Hematopoietic multipotent progenitor cell treated with erythropoietin and hydrocortisone succinate and interleukin-3 and kit ligand, for 8 days (in vitro differentiated cells): Measurements from ENCODE around the gene SFXN2.
"Not testable (repeated sequence)": the region's sequence is repeated elsewhere in the genome, so short reads cannot be mapped to it uniquely, and the experiment has no call there.

Source experiments
- DNase-seq: peaks from one replicate; pipeline ENCODE4 v3.0.0-alpha.2; 2015

The SFXN2 gene

DNA sequence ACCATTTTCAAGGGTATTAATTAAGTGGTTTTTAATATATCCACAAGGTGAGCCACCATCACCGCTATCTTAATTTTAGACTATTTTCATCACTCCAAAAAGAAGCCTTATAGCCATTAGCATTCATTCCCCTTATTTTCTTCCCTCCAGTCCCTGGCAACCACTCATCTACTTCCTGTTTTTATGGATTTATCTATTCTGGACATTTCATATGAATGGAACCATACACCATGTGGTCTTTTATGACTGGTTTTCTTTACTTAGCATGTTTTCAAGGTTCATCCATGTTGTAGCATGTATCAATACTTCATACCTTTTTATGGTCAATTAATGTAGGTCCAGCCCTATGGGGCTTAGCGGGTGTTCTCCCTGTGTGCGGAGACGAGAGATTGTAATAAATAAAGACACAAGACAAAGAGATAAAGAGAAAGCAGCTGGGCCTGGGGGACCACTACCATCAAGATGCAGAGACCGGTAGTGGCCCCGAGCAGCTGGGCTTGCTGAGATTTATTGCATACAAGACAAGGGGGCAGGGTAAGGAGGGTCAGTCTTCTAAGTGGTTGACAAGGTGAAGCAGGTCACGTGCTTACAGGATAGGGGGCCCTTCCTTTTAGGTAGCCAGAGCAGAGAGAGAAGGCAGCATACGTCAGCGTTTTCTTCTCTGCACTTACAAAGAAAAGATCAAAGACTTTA, 44.0 kb downstream of the SFXN2 start:
- DNase-seq = no peak

DNA sequence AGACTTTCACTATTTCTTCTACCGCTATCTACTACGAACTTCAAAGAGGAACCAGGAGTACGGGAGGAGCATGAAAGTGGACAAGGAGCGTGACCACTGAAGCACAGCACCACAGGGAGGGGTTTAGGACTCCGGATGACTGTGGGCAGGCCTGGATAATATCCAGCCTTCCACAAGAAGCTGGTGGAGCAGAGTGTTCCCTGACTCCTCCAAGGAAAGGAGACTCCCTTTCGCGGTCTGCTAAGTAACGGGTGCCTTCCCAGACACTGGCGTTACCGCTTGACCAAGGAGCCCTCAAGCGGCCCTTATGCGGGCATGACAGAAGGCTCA, 44.5 kb downstream of the SFXN2 start:
- not testable (repeated sequence) for DNase-seq

DNA sequence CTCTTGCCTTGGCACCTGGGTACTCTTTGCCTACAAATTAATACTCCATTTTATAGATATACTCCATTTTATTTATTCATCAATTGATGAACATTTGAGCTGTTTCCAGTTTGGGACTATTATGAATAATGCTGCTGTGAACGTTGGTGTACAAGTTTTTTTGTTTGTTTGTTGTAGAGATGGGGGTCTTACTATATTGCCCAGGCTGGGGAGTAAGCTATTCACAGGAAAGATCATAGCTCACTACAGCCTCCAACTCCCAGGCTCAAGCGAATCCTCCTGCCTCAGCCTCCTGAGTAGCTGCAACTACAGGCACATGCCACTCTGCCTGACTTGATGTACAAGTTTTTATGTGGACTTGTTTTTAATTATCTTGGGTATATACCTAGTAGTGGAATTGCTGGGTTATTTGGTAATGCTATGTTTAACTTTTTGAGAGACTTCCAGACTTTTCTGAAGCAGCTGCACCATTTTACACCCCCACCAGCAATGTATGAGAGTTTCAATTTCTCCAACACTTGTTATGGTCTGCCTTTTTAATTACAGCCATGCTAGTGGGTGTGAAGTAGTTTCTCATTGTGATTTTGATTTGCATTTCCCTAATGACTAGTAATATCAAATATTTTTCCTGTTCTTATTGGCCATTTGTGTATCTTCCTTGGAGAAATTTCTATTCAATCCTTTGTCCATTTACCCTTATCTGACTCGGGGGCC, 45.2 kb downstream of the SFXN2 start:
- DNase-seq = no peak

DNA sequence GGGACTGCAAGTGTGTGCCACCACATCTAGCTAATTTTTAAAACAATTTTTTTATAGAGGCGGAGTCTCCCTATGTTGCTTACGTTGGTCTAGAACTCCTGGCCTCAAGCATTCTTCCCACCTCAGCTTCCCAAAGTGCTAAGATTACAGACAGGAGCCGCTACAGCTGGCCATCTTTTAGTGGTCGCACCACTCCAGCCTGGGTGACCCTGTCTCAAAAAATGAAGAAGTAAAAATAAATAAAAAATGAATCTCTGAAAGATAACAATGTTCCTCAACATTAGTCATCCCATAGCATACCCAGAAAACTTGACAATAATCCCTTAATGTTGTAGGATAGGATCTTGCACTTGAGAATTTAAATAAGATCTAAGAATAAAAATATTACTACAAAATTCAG, 47.5 kb downstream of the SFXN2 start:
- DNase-seq = no peak

DNA sequence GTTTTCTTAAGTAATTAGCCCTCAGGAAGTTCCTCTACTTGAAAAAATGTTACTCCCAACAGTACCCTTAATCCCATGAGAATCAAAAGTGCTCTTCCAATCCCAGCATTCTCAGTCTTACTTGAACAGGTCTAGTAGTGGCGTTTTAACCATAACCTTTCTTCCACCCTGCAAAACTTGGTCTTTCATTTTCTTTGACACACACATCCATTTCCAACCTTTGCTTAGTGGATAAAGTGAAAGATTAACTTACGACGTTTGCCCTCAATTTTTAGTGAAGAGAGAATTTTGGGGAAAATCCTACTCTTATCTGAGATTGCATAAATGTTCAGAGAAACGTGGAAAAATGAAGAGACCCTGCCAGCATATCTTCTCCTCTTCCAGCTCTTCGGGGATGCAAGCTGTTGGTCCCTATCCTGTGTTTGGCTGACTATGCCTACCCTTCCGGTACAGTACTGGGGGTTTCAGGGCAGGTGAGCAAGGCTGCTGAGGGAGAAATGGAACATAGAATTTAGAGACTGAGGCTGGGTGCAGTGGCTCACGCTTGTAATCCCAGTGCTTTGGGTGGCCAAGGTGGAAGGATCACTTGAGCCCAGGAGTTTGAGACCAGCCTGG, 48.1 kb downstream of the SFXN2 start:
- no peak for DNase-seq

DNA sequence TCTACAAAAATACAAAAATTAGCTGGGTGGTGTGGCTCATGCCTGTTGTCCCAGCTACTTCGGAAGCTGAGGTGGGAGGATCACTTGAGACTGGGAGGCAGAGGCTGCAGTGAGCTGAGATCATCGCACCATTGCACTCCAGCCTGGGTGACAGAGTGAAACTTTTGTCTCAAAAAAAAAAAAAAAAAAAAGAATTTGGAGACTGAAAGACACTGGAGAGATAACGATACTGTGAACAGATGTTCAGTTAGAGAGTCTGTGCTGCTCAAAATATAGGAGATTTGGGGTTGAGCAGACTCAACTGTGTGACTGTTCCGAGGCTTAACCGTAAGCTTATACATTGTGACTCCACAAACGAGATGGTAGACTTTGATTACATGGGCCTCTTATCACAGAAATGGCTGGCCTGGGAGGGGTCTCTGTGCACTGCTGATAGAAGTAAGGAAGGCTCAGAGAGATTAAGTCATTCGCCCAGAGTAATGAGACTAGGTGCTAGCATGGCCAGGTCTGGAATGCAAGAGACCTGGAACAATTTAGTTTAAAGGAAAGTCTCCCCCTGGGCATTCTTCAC, 48.7 kb downstream of the SFXN2 start:
- DNase-seq = peak; percentile 98

DNA sequence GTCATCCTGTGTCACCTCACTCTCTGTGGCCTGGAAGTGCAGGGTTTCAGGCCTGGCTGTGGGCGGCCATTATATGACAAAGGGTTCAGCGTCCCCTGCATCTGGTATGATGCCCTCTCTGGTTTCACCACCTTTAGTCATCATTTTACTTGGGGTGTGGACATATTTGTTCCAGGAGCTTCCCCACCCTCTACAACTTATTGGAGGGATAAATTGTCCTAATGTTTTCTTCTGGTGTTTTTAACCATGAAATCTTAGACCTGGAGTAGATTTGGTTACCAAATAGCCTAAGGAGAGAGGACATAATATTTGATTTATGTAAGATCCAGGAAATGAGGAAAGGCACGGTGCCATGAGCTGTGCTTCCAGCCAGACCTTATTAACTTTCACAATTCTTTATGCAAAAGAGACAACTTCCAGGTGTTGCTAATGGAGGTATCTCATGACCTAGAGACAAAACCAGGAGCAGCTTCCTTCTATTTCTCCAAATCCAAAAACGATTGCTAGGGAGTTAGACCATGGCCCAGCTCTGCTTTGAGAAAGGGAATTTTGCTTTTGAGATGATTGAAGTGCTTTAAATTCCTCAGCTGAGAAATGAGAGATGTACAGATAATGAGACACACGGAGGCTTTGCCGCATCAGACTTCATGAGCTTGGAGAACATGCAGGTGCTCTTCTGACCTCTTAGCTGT, 50.2 kb downstream of the SFXN2 start:
- no peak for DNase-seq

DNA sequence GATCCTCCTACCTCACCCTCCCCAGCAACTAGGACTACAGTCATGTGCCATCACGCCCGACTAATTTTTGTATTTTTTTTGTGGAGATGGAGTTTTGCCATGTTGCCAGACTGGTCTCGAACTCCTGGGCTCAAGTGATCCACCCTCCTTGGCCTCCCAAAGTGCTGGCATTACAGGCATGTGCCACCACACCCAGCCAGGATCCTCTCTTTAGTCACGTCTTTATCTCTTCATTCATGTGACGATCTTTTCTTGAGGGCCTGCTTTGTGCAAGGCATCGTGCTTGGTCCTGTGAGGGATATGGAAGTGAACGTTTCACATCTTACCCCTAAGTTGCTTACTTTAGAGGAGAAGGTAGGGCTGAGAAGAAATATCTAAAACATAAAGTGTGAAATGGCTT, 50.9 kb downstream of the SFXN2 start:
- DNase-seq = peak; percentile 79

DNA sequence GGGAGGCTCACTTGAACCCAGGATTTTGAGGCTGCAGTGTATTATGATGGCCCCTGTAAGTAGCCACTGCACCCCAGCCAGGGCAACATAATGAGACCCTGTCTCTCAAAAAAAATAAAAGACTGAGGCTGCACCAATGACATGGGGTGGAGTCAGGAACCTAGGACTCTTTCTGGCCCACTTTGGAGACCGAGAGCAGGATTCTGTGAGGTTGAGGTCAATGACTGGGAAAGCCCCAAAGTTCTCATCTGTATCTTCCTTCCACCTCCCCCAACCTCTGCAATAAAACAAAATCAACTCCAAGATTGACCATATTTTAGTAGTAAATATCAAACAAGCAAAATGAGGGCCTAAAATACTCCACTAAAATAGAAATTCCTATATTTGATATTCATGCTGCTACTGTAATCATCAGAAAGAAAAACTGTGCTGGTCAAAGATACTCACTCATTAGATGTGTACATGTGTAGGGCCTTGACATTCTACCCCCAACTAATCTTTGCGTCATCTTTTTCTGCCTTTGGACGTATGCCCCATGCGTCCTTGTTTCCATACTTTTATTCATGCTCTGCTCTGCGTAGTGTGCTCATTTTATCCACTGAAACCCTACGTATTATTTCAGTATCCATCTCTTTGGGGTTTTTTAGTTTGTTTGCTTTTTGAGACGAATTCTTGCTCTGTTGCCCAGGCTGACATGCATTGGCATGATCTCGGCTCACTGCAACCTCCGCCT, 53.2 kb downstream of the SFXN2 start:
- no peak for DNase-seq

DNA sequence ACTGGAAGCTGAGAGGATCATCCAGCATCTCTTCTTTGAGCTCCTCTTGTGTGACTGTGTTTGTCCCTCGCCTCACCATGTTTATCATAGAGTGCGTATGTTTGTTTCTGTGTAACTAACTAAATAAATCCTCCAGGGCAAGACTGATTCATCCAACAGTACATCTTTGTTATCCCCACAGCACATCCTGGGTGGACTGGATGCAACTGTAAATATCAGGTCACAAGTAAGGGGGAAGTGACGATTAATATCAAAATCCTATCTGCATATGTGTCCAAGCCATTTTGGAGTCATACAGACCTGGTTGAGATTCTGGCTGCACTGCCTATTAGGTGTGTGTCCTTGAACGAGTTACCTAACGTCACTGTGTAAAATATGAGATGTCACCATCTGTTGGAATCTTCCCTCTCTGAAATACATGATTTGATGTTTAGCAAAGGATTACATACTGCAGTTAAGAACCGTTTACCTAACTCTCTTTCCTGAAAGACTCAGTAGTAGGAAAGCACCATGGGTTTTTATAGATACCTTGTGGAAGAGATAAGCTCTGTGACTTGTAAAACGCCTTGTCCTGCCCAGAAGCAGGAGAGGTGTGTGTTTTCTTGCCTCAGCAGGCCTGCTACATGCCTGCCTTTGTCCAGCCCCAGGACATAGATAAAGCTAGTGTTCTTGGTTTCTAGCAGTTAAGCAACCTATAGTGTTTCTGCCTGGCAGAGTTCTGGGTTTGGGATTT, 55.1 kb downstream of the SFXN2 start:
- DNase-seq = peak; percentile 79

DNA sequence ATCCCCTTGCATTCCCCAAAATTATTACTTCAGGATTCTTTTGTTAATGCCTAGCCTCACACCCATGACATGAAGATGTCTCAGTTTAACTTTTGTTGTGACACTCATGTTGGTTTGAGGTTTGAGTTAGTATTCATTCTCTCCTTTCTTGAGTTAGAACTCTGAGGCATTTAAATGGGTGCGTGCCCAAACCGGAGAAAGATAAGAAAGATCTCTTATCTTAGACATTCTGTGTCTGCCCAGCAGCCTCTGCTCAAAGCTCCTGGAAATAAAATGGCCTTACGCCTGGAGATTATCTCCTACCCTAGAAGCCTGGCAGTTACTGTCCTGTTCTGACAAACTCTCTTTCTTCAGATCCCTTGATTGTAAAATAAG, 55.7 kb downstream of the SFXN2 start:
- DNase-seq = peak; percentile 54

DNA sequence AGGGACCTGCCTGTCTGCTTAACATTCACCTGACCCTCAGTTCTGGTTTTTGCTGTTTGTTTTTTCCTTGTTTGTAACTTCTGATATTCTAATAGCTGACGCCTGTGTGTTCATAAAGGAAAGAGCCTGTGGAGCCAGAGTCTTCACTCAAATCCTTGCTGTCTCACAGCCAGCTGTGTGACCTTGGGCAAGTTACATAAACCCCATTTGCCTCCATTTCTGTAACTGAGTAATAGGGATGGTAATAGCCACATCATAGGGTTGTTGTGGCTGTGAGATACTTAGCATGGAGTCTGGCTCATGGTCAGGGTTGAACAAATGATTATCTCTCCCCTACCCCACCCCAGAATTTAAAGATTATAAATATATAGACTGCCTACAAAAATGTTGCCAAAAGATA, 56.4 kb downstream of the SFXN2 start:
- no peak for DNase-seq

DNA sequence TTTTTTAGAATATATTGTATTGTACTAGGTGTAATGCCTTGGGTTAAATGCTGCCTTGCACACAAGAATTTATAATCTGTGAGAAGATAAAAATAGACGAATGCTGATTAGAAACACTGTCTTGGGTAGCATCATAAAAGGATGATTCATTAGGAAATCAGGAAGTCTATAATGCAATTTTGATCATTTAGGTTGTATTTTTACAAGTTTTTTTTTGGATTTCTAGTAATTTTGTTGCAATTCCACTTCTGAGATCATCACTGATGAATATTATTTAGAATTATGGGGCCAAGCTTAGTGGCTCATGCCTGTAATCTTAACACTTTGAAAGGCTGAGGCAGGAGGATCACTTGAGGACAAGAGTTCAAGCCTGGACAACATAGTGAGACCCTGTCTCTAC, 58.9 kb downstream of the SFXN2 start:
- DNase-seq = no peak

DNA sequence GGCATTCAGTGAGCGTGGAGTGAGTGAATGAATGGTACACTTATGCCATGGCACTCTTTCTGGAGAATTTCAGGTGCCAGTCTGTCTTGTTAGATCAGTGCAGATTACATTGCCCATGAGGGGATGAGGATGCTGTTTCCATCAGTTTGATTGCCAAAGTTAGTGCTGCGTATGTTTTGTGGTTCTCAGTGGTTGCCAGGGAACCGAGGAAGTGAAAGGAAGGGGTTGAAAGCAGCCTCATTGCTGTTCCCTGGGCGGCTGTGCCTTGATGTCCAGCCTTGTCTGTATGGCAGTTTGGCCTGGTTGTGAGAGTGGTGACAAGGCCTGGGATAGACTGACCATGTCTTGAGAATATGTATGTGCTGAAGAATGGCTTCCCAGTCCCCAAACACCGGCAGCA, 59.5 kb downstream of the SFXN2 start:
- no peak for DNase-seq

DNA sequence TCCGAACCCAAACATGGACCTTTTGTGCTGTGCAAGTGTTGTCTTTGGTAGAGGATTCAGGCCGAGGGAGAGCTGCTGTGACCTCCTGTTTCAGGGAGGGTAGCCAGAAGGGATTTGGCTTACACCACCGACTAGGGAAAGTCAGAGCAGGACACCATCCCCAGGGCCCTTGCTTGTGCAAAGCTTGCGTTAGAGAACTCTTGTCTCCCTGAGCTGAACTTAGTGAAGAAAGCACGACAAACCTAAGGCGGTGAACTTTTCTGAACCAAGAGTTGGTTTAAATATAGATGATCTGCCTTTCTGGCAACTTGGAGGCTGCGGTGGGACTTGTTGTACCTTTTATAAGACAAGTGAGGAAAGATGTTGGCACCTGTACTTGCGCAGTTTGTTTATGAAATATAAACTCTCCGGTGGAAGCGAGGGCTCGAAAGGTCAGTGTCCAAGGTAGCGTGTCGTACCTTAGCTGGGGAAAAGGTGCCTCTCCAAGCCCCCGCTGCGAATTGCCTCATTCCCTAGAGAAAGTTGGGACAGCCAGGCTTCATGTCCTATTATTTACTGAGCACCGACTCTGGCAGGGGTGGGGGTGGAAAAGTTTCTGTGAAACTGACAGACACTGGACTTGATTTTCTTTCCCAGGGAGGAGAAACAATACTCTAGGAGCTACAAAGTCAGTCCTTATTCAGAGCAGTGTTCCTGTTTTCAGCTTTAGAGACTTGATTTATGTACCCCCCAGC, 60.9 kb downstream of the SFXN2 start:
- DNase-seq = no peak

DNA sequence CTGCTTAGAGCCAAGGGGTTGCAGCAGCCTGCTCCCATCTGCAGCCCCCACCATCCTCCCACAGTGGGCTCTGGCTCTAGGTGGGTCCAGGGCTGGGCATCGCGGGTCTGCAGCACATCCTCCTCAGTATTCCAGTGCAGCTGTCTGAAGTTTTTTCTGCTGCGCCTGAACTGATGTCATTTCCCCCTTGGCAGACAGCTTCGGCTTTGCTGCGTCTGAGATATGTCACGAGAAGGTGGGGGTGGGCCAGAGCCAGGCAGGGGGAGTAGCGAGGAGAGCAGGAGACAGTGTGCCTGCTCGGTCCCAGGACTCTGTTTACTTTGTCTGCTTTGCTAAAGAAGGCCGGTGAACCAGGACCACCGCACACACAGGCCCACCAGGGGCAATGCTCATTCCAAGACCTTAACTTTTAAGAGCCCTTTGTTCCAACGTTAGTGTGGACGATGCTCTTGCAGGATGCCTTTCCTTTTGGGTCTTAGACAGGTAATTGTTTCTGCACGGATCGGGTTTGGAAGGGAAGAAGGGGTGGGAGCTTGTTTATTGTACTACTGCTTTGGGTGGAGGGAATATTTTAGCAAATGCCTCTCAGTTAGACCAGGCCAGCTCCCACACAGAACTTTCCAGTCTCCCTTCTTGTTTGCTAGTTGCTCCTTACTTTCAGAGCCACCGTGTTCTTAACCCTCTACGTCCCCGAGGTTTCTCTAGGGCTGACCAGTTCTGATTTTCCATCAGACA, 61.7 kb downstream of the SFXN2 start:
- DNase-seq = peak; percentile 64

DNA sequence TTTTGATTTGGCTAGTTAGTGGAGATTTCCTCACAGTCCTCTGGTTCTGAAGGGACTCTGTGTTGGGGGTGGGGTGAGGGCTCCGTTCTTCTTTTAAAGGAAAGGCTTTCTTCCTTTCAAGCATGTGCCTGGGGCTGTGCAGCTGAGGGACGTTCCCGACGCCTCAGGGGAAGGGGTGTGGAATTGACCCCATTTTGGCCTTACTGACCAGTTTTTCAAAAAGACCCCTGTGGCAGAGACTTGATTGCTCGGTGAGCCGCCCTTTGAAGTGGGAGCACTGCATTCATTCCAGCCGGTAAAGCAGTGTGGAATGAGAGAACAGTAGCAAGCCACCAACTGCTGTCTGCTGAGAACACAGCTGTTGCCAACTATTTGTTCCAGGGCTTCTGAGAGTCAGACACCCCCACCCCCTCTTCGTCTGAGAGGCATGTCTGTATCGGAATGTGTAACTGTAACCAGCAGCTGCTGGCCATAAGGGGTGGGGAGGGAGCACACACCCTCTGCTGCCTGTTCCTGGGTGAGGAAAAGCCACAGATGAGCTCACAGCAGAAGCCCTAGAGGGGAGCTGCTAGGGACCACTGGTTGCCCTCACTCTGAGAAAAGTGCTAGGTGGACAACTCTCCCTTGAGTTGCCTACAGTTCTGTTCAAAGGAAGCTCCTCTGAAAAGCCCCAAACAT, 62.5 kb downstream of the SFXN2 start:
- peak; percentile 91 for DNase-seq

DNA sequence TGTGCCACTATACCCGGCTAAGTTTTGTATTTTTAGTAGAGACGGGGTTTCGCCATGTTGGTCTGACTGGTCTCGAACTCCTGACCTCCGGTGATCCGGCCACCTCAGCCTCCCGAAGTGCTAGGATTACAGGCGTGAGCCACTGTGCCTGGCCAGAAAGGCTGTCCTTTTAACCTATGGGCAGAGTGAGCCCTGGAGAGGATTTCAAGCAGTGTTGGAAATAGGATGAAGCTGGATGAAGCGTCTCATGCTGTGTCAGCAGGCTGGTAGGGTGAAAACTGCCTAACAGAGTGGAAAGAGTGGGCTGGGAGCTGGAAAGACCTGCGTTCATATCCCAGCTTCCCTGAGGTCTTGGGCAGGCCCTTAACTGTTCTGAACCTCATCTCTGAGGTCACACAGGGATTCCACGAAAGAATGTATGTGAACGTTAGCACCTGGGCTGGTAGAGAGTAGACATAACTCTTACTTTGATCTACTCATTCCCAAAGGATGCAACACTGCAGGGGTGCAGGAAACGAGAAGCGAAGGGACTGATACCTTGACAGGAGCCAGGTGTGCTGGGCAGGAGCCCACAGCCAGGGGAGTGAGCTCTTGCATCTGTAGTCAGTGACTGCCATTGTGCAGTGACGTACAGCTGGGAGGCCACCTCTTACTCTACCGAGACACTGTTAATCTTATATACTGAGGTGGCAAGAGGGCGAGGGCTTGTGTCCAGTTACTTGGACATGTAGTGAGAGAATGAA, 63.4 kb downstream of the SFXN2 start:
- DNase-seq = no peak

DNA sequence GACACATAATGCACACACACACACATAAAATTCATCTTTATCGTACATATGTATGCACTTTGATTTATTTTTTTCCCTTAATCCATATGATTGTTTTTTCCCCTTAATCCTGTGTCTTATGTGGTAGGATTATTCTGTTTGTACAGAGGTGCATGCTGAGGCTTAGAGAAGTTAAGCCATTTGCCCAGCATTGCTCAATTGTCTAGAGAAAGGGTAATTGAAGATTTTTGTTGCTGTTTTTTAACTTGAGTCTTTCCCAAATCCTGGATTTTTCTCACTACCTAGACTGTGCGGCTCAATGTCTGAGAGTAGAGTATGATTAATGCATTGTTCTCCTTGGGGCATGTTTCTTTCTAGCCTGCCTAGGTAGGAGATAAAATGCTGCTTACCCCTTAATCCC, 64.3 kb downstream of the SFXN2 start:
- no peak for DNase-seq
